ENCODE data around the gene PBX4.

GRCh38 chr19:19540064-19540714, 78.3 kb downstream of the PBX4 start:
- TF ChIP-seq, protein P1, sequence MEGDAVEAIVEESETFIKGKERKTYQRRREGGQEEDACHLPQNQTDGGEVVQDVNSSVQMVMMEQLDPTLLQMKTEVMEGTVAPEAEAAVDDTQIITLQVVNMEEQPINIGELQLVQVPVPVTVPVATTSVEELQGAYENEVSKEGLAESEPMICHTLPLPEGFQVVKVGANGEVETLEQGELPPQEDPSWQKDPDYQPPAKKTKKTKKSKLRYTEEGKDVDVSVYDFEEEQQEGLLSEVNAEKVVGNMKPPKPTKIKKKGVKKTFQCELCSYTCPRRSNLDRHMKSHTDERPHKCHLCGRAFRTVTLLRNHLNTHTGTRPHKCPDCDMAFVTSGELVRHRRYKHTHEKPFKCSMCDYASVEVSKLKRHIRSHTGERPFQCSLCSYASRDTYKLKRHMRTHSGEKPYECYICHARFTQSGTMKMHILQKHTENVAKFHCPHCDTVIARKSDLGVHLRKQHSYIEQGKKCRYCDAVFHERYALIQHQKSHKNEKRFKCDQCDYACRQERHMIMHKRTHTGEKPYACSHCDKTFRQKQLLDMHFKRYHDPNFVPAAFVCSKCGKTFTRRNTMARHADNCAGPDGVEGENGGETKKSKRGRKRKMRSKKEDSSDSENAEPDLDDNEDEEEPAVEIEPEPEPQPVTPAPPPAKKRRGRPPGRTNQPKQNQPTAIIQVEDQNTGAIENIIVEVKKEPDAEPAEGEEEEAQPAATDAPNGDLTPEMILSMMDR (conservative IDR thresholded peaks at IDR 0.05 in 1 of 2, IDR thresholded peaks at IDR 0.05 in 1 of 2; ENCODE audit: extremely low read depth in 1 of 2, insufficient read depth in 1 of 2, low read depth in 1 of 2, low read length in 2 of 2) = no peak
- no peak for TF ChIP-seq EZH2 (IDR thresholded peaks at IDR 0.05; ENCODE audit: borderline replicate concordance, low read length)

Data from mammary epithelial cell (primary cell).